Esophagus muscularis mucosa (tissue), 4 donors: ENCODE measurements around the gene ZBTB16.

Source experiments
- EP300 ChIP-seq: sonication (generic); formaldehyde crosslinking; IDR thresholded peaks from one replicate; pipeline ENCODE4 v1.6.1; 2017; ENCODE audit warnings: antibody characterized with exemption
- POLR2A ChIP-seq: fragments of 450-650 bp; IDR thresholded peaks from one replicate; pipeline ENCODE4 v1.6.1; 2017; ENCODE audit warnings: antibody characterized with exemption, moderate library complexity, mild to moderate bottlenecking, low read depth
- POLR2AphosphoS5 ChIP-seq, 2 donors: sonication (generic); formaldehyde crosslinking; IDR thresholded peaks; one replicate each; pipeline ENCODE4 v1.6.1; 2017; ENCODE audit warnings: antibody characterized with exemption in 2 of 2
- TF ChIP-seq, protein P1 (sequence below), 3 experiments: fragments of 200-600 bp in 2 of 3; fragments of 450-650 bp in 1 of 3; sonication (generic) in 2 of 3; IDR thresholded peaks; one replicate each; pipeline ENCODE4 v1.5.1; 2017 to 2019; ENCODE audit warnings: antibody characterized with exemption in 3 of 3, mild to moderate bottlenecking in 2 of 3, moderate library complexity in 1 of 3

DNA sequence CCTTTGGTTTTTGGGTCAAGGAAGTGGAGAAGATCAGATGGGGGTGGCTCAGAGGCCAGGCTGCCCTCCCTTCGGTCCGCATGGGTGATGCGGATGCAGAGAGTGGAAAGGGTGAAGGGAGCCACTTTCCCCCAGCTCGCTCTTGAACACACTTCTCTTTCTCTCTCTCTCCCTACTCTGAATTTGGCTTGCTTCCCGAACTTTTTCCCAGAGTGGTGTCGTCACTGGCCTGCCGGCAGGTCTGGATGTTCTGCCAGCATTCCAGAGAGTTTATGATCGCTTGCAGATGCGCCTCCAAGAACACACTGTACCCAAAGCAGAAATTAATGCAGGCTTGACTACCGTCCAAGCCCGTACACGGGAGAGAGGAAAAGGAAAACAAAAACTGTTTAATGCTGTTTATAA, 103.2 kb downstream of the ZBTB16 start:
- peak; percentile 59 for TF ChIP-seq POLR2A
- TF ChIP-seq, protein P1, sequence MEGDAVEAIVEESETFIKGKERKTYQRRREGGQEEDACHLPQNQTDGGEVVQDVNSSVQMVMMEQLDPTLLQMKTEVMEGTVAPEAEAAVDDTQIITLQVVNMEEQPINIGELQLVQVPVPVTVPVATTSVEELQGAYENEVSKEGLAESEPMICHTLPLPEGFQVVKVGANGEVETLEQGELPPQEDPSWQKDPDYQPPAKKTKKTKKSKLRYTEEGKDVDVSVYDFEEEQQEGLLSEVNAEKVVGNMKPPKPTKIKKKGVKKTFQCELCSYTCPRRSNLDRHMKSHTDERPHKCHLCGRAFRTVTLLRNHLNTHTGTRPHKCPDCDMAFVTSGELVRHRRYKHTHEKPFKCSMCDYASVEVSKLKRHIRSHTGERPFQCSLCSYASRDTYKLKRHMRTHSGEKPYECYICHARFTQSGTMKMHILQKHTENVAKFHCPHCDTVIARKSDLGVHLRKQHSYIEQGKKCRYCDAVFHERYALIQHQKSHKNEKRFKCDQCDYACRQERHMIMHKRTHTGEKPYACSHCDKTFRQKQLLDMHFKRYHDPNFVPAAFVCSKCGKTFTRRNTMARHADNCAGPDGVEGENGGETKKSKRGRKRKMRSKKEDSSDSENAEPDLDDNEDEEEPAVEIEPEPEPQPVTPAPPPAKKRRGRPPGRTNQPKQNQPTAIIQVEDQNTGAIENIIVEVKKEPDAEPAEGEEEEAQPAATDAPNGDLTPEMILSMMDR (IDR thresholded peaks at IDR 0.05): no peak
- TF ChIP-seq EP300: peak; percentile 100
- TF ChIP-seq POLR2AphosphoS5 (IDR thresholded peaks at IDR 0.05): peak in 1 of 2 donors; percentile 100
